Cerebellar cortex (tissue), 1 donor: ENCODE data around the gene GRK5.

Experiments
- DNase-seq: peaks from one replicate; pipeline ENCODE4 v3.0.0-alpha.2; 2015; ENCODE audit warnings: low spot score

The GRK5 gene

DNA sequence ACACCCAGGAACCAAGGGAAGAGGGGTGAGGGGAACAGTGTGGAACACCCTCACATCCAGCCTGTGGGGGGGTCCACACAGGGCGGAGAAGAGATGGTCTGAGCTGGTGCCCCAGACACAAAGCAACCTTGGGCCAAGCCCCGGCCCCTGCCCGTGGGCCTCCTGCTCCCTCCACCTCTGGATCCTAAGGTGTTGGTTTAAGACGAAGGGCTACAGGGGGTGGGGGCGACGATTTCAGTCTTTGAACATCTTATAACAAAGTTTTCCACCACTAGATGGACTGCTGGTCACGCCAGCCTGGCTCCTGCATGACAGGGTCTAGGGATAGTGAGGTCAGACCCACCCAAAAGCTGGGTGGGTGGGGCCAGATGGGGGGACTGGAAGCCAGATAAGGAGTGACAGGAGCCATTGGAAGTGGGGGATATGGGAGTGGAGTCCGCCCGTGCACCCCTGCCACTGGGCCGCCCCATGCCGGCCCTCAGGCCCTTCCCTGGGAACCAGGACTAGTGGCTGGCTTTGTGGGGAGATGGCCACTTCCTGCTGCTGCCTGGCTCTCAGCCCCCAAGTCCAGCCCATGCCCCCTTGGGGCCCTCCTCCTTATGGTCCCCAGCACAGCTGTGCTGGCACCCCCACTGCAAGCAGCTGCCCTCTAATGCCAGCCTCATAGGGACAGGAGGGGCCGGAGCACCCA lies 236.7 kb downstream of the GRK5 start:
- no peak for DNase-seq

DNA sequence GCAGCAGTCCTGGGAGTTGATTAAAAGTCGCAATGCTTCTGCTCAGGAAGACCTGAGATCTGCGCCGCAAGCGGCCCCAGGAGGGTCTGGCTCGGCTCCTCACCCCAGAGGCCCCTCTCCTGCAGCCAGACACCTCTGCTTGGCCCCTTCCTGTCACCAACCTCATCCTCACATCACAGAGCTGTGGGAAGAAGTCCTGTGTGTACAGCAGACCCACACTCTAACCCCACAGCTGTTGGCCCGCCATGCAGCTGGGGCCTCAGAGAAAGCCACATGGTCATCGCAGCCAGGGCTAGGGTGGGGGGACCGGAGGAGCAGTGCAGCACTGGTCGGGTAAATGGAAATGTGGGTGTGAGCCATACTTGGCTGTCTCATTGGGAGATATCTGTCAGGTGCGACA lies 237.5 kb downstream of the GRK5 start:
- no peak for DNase-seq

DNA sequence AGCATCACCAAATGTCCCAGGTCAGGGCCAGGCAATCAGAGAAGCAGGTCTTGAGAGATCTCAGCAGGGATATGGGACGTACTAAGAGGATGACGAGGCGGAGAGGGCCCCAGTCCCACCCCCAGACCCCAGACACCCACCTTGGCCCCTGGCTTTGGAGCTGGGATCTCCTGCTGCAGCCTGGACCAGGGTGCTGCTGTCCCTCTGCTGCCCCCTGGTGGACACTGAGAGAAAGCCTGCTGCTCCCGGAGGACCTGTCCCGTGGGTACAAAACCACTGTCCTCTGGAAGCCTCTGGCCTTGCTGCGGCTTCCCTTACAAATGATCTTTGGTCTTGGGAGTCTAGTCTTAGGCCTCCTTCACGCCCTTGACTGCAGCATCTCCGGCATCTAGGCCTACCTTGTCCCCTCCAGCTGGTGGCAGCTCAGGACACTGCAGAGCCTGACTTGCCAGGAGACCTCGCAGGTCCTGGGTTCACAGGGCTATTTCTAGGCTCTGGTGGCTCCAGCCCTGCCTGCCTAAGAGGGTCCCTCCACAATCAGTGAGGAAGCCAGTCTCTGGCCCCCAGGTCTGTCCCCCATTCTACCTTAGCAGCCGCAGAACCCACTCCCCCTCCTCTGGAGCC lies 238.1 kb downstream of the GRK5 start:
- DNase-seq, result peak; percentile 84

DNA sequence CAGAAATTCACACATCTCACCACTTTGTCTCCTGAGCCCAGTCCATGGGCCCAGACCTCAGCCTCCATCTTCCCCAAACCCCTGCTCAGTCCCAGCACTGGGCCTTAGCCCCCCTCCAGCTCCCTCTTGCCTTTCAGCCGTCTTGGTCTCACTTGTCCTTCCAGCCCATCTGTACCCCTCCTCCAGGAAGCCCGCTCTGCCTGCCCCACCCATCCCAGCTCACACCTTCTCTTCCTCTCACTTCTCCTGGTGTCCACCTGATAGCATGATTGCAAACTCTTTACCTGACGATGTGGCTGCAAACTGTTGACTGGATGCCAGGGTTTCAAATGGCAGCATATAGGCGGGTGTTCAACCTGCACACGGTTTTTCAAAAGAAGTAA lies 238.6 kb downstream of the GRK5 start:
- no peak for DNase-seq

DNA sequence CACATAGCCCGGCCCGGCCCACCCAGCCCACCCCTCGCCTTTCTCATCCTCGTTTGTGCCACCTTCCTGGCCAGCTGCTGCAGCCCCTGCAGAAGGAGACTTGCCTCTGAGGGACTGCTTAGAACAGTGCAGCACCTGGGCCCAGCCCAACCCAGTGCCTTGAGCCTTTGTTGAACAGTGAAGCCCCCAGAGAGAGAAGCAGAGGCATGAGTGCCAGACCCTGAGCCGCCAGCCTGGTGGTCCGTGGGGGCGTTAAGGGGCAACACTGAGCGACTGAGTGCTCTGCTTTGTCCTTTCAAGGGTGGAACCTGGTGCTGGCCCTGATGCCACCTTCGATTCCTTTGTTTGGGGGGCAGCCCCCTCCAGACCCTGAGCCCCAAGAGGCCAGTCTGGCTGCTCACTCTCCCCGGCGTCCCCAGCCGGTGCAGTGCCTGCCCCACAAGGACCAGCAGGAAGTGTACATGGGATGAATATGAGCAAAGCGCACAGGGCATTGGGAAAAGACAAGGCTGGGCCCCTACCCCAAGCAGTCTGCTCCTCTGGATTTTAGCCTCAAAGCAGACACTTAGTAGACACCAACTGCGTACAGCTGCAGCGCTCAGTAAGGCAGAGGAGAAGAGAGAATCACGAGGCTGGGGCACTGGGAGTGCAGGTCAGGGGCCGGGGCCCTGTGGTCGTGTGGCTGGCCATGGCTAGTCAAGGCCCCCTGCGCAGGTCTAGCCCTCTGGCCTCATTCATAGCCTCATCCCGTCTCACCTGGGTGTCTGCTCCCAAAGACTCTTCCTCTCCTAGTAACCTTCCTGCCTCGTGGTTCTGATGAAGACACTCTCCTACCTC lies 239.3 kb downstream of the GRK5 start:
- no peak for DNase-seq

DNA sequence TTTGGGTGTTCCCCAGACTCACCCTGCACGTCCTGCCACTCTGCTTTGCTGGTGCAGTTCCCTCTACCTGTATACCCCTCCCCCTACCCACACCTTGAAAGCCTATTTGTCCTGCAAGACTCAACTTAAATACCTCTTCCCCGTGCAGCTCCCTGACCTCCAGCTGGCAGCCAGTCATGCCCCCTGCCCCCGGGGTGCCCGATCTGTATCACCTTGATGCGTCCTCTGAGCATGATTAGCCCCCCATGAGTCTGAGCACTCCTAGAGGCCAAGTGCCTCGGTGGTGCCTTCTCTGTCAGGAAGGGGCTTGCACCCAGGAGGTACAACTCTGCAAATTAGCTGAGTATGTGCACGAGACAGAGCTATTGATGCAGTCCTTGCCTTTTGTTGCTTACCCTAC lies 240.1 kb downstream of the GRK5 start:
- no peak for DNase-seq

DNA sequence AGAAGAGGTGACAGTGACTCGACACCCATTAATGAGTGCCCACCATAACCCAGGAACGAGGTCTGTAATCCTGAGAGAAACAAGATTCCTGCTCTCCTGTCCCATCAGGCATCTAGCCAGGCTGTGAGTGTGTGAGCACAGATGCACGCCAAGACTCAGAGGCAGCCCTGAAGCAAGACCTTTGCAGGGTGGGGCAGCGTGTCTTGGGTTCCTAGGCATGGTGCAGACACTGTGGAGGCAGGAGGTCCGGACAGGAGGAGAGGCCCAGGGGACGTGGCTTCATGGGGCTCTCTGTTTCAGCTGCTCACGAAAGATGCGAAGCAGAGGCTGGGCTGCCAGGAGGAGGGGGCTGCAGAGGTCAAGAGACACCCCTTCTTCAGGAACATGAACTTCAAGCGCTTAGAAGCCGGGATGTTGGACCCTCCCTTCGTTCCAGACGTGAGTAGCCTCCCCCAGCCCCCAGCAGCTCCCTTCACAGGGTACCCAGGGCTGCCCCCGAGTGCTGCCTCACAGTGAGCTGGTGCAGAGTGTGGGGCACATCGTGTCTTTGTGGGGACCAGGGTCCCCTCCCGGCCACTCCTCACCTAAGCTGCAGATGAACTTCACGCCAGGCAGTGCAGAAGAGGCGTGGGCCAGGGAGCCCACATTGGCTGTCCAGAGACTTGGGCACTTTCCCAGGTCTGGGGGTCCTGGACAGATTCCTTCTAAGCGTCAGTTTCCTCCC lies 240.6 kb downstream of the GRK5 start:
- no peak for DNase-seq

DNA sequence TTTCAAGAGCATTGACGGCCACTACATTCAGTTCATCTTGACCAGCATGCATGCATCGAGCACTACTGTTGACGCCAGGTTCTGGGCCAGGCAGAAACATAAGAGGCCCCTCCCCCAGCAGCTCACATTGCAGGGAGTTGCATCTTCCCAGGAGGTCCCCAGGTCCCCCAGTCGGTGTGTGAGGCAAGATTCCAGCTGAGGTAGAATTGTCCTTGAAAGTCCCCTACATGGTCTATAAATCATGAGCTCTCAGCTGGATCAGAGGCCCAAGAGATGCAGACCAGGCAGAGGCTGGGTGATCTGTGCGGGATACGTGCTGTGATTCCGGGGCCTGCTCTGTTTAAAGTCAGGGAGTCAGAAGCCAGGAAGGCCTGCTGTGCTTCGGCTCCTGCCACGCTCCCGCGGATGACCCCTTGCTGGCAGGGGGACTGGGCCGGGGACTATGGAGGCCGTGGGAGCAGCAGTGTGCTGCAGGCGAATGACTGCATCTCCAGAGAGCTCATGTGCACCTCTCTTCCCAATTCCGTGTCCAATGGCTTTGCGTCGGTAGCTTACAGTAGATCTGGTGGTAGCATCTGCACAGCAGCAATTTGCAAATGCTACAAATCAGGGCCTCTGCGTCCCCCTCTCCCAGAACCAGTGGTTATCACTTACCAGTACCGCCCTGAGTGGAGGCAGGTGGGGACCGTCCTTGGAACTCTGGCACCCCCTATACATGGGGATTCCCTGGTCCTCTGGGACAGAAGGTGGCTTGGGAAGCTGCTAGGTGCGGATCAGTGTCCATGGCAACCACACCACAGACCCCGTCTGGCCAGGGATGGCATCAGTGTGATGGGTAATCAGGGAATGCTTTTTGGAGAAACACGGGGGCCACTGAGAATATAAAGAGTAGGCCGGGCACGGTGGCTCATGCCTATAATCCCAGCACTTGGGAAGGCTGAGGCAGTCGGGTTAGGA lies 241.5 kb downstream of the GRK5 start:
- no peak for DNase-seq

DNA sequence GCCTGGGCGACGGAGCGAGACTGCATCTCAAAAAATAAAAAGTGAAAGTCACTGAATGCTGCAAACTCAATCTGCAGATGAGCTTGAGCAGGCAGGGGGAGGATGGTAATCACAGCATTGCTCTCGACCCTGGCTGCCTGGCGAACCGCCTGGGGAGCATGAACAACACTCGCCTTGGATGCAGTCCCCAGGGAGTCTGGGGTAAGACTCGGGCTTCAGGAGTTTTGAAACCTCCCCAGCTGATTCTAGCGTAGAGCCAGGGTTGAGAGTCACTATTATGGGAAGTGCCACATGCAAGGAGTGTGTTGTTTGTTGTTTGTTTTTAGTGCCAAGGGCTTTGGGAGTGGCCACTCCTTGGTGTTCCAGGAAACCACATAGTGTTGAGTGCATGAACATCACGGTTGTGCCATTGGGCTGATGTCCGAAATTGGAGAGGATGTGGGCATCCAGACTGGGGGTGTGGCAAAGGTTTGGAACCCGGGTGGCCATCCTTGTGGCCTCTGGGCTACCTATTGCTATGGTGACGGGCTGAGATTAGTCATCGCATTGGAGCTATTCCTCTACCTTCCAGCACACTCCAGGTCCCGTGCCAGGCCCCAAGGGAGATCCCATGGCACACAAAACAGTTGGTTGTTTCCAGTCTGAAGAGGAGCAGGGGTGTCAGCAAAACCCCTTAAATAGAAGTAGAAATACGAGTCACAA lies 242.5 kb downstream of the GRK5 start:
- no peak for DNase-seq

DNA sequence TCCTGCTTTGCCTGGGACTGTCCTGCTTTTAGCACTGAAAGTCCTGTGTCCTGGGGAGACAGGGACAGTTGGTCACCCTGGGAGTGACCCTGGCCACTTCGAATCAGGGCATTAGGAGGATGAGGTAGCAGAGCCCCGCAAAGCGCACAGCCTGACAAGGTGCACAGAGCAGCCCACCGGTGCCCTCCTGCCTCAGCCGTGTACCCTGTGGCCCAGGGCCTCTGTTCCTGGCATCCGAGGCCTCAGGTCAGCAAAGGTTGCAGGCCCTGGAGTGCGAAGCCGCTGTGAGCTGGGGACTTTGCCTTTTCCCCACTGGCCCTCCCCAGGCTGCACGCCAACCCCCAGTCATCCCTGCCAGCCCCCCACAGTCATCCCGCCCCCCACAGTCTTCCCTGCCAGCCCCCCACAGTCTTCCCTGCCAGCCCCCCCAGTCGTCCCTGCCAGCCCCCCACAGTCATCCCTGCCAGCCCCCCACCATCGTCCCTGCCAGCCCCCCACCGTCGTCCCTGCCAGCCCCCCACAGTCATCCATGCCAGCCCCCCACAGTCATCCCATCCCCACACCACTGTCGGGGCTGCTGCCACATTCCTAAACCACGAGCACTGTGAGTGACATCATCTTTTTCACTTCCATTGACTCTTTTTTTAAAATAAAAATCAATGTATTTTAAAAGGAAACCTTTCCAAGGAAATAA lies 243.4 kb downstream of the GRK5 start:
- no peak for DNase-seq

DNA sequence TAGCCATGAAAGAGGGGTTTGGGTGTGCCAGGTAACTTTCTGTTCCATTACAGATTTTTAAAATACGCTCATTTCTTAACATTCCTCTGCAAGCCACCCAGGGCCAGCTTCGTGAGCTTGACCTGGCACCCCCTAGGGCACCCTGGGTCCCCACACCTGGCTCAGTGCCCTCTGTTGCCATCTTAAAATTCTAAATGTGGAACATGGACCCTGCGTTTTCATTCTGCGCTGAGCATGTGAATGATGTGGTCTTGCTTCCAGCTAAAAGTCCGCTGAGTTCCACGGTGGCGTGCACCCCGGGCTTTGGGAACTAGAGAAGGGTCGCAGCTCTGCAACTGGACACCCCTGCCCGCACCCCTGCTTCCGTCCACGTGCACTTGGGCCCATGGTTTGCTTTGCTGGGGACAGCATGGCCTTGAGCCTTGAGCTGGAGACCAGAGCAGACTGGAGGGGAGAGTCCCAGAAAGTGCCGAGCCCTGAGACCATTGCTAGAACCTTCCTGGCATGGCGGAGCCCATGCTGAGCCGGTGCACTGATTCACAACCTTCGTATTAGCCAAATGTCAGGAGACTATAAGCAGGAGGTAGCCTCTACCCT lies 244.0 kb downstream of the GRK5 start:
- DNase-seq, result no peak

DNA sequence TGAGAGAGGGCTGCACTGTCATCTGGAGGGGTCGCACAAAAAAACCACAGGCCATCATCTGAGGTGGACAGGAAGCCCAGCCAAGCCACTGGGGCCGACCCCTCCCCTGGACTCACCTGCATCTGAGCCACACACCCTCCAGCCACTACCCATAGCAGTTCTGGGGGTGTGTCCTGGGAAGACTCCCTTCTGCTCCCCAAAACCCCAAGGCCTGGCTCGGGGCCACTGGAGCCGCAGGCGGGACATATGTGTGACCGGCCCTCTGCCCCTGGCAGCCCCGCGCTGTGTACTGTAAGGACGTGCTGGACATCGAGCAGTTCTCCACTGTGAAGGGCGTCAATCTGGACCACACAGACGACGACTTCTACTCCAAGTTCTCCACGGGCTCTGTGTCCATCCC lies 245.0 kb downstream of the GRK5 start:
- no peak for DNase-seq

DNA sequence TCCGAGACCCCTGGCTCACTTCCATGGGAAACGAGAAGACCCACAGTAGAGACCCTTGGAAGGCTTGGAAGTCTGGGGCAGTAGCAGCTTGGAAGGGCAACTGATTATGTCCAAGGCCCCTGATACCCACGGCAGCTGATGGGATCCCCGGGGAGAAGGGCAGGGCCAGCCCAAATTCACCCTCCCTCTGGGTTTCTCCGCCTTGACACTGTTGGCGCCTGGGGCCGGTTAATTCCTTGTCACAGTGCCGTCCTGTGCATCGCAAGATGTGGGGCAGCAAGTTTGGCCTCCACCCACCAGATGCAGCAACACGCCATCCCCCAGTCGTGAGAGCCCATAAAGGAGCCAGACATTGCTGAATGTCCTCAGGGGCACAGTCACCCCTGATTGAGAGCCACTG lies 245.9 kb downstream of the GRK5 start:
- DNase-seq, result no peak

DNA sequence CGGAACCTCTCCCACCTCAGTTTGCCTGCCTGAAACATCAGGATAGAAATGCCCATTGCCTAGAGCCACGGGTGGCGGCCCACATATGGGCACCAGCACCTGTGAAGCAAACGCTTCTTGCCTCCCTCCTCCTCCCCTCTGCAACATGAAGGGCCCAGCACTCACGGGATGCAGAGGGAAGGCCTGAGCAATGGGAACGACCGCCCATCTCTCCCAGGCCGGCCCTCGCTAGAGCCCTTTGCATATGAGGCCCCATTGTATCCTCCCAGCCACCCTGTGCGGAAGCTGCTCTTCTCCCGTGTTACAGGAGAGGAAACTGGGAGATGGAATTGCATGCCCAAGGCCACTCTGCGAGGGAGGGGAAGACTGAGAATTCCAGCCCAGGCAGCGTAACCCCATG lies 246.9 kb downstream of the GRK5 start:
- no peak for DNase-seq

DNA sequence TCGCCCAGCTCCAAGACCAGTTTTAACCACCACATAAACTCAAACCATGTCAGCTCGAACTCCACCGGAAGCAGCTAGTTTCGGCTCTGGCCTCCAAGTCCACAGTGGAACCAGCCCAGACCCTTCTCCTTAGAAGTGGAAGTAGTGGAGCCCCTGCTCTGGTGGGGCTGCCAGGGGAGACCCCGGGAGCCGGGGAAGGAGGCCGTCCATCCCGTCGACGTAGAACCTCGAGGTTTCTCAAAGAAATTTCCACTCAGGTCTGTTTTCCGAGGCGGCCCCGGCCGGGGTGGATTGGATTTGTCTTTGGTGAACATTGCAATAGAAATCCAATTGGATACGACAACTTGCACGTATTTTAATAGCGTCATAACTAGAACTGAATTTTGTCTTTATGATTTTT lies 247.6 kb downstream of the GRK5 start:
- DNase-seq, result no peak

DNA sequence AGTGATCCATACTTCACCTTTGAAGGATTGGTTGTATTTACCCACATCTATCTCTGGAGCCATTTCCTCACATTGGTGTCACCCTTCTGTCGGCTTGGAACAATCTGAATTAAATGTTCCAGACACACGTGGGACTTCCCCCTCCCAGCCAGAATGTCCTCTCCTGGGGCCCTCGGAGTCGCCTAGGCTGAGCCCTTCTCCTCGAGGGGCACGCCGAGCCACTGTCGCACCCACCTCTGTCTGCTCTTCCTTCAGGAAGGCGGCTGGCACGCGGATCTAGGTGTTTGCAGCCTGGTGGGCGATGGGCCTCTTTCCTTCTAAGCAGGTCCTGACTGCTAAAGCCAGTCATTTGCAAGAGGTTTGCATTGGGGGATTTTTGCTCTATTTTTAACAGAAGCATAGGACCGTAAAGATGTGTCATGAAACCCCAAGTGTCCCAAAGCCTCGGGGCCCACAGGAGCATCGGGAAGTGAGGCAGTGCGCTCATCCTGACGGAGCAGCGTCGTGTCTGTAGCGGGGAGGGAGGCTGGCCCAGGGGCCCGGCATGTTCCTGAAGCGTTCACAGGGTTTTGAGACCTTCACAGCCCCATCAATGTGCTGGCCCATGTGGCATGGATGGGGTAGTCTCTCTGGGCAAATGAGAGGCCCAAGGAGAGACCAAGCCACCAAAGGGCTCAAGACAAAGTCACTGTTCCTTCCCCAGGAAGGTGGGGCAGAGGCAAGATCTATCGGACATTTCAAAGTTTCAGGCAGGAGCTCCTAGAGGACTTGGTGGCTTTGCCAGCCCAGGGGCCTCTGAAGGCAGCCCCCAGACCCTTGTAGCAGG lies 248.5 kb downstream of the GRK5 start:
- no peak for DNase-seq

DNA sequence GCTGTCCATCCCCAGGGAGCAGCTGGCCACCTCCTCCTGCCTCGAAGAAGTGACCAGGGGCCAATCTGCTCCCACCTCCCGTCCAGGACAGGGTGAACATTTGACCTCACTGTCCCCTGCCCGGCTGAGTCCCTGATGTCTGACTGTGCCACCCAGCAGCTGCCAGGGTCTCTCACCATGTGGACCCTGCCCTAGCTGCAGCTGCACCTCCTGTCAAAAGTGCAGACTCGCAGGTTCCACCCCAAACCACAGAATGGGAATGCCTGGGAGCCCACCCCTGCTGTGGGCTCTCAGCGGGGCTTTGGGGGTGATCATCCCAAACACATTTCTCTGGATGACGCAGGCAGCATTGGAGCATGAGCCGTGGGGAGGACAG lies 249.1 kb downstream of the GRK5 start:
- DNase-seq, result no peak

DNA sequence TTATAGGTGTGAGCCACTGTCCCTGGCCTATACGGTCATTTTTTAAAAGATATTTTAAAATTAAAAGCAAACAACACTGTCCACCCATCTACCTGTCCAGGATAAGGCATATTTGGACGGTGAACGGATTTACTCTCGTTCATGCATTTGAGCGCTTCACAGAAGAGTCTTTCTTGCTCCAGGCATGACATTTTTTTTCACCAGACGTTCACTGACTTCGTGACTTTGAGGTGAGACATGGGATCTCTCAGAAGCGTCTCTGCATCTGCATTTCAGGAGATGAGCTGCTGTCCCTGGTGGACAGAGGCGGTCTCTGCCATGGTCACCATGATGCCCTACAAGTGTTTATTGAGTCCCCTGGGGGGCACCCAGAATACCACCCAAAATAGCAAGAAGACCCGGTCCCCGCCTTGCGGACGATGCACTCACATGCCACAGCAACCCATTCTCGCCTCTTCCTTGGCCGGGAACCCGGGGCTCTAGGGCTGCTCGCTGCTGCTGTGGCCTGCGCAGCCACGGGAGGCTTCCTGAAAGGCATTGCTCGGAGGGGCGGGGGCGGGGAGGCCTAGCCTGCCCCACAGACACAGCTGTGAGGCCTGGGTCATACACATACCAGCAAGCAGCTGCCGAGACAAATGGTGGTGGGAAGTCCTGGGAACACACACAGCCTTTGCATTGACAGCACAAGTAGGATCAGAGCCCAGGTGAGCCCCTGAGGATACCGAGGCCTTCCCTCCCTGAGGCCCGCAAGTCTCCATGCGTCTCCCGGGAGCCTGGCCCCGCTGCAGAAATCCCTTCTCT lies 250.8 kb downstream of the GRK5 start:
- no peak for DNase-seq
